ENCODE results near the gene ATP5PD. TPM values are rescaled to one million over a fixed set of nuclear protein-coding genes. Genes with fewer than 3 reads are reported as not detected.
"Not testable (repeated sequence)": the region's sequence is repeated elsewhere in the genome, so short reads cannot be mapped to it uniquely, and the experiment has no call there.

Gene ATP5PD
- total RNA-seq, 2 experiments from 2014 or later: 242 TPM

GRCh38 chr17:75025398-75025734, 21.4 kb downstream of the ATP5PD start:
- POLR2A ChIA-PET: interaction anchor here (1.1 to 4.0 kb wide), 4 partner anchors 10 to 21 kb away, joined by 3 to 25 read pairs (median 4); partner anchors contain the start of genes ATP5PD and MRPL58
- DNase-seq, H3K9me3 Mint-ChIP-seq, H3K27me3 Mint-ChIP-seq, H3K27ac Mint-ChIP-seq, H3K4me3 Mint-ChIP-seq: not testable (repeated sequence)
- H3K4me1 Mint-ChIP-seq: peaks cover 16% of the 10 kb centered on the region
- H3K36me3 Mint-ChIP-seq (ENCODE audit: low read depth): peaks cover 47% of the 10 kb centered on the region
- CTCF ChIA-PET: interaction anchor here (0.6 to 2.8 kb wide), 4 partner anchors 9 to 424 kb away, joined by 3 to 16 read pairs (median 4); partner anchors contain the start of gene MRPL58

GRCh38 chr17:75024686-75025397, 21.9 kb downstream of the ATP5PD start:
- DNase-seq: peak; percentile 54
- POLR2A ChIA-PET: interaction anchor here (1.1 to 4.0 kb wide), 5 partner anchors 10 to 43 kb away, joined by 3 to 25 read pairs (median 3); partner anchors contain the start of genes ATP5PD and MRPL58
- Mint-ChIP-seq H3K4me3 (no peak overlapping the region), H3K27me3 (peaks cover 2% of the 10 kb centered on the region), H3K27ac (no peak overlapping the region), H3K9me3 (no peaks in the 10 kb centered on the region), H3K4me1 (peaks cover 16% of the 10 kb centered on the region), H3K36me3 (ENCODE audit: low read depth) (peaks cover 50% of the 10 kb centered on the region)
- CTCF ChIA-PET: interaction anchor here (0.6 to 2.8 kb wide), 5 partner anchors 9 to 66 kb away, joined by 3 to 16 read pairs (median 7); partner anchors contain the start of gene MRPL58

GRCh38 chr17:75020331-75021110, 26.2 kb downstream of the ATP5PD start:
- no peaks in the 10 kb centered on the region for H3K27me3 Mint-ChIP-seq
- peaks cover 63% of the 10 kb centered on the region for H3K36me3 Mint-ChIP-seq (ENCODE audit: low read depth)
- no peak overlapping the region for H3K4me3 Mint-ChIP-seq
- no peak for DNase-seq
- POLR2A ChIA-PET: interaction anchor here (1.0 kb wide), 1 partner anchor 11 kb away, joined by 3 read pairs; no protein-coding TSS in a partner anchor
- peaks cover 16% of the 10 kb centered on the region for H3K4me1 Mint-ChIP-seq
- no peaks in the 10 kb centered on the region for H3K9me3 Mint-ChIP-seq
- CTCF ChIA-PET: interaction anchor here (2.7 kb wide), 1 partner anchor 59 kb away, joined by 7 read pairs; no protein-coding TSS in a partner anchor
- H3K27ac Mint-ChIP-seq: no peak overlapping the region

DNA sequence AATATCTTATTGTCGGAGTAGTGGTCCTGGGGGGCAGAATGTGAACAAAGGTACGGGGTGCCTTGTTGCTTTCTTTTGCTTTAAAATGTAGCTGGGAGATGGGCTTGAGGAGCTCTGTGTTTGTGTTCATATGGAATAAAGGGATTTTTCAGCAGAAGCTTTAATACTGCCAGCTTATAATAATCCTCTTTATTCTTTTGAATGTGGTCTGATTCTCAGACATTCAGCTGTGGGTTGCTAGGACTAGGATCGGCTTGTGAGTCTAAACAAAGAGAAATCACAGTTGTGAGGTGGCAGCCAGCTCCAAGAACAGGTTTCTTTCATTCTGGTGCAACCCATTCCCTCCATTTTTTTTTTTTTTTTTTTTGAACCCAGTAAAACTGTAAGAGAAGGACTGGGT, 27.1 kb downstream of the ATP5PD start:
- Mint-ChIP-seq H3K36me3 (ENCODE audit: low read depth) (peaks cover 60% of the 10 kb centered on the region), H3K4me1 (peaks cover 13% of the 10 kb centered on the region), H3K9me3 (no peaks in the 10 kb centered on the region), H3K27ac (no peak overlapping the region), H3K4me3 (no peak overlapping the region), H3K27me3 (no peaks in the 10 kb centered on the region)
- CTCF ChIA-PET: interaction anchor here (1.0 to 2.7 kb wide), 2 partner anchors 15 to 59 kb away, joined by 5 to 7 read pairs; no protein-coding TSS in a partner anchor
- no peak for DNase-seq
- POLR2A ChIA-PET: interaction anchor here (1.0 to 1.2 kb wide), 3 partner anchors 10 to 17 kb away, joined by 3 to 4 read pairs (median 3); no protein-coding TSS in a partner anchor

DNA sequence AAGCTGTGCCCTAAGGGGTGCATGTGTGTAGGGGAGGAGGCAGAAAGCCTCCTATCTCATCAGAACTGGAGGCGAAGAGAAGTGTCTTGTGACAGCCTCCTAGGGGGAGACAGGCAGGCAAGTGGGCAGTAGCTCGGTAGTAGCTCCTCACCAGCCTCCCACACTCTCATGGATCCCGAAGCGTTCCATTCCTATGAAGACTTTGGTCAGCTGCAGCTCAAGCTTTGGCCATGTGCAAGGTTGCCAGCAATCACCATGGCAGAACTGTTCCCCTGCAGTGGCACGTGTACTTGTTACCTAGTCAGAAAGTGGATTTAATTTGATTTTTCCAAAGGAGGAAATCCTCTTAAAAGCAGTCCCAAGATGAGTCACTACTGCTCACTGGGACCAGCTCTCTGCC, 27.6 kb downstream of the ATP5PD start:
- DNase-seq: no peak
- peaks cover 12% of the 10 kb centered on the region for H3K4me1 Mint-ChIP-seq
- H3K36me3 Mint-ChIP-seq (ENCODE audit: low read depth): peaks cover 56% of the 10 kb centered on the region
- H3K4me3 Mint-ChIP-seq: no peak overlapping the region
- H3K9me3 Mint-ChIP-seq: no peaks in the 10 kb centered on the region
- no peaks in the 10 kb centered on the region for H3K27me3 Mint-ChIP-seq
- CTCF ChIA-PET: interaction anchor here (0.7 to 2.7 kb wide), 3 partner anchors 16 to 93 kb away, joined by 3 to 7 read pairs (median 5); no protein-coding TSS in a partner anchor
- H3K27ac Mint-ChIP-seq: no peak overlapping the region
- POLR2A ChIA-PET: interaction anchor here (1.0 to 1.2 kb wide), 3 partner anchors 10 to 17 kb away, joined by 3 to 4 read pairs (median 3); no protein-coding TSS in a partner anchor

- H3K4me3 Mint-ChIP-seq: peak overlapping the region; percentile 93
- CTCF ChIA-PET: interaction anchor here (0.5 to 5.6 kb wide), 28 partner anchors 10 to 414 kb away, joined by 3 to 65 read pairs (median 6); partner anchors contain the start of genes CDR2L, GGA3, HID1 and MRPS7
- H3K36me3 Mint-ChIP-seq (ENCODE audit: low read depth): peaks cover 19% of the 10 kb centered on the region
- H3K27me3 Mint-ChIP-seq: no peaks in the 10 kb centered on the region
- POLR2A ChIA-PET: interaction anchor here (0.7 to 4.3 kb wide), 27 partner anchors 9 to 258 kb away, joined by 3 to 39 read pairs (median 12); partner anchors contain the start of genes ARMC7, ATP5PD, CDR2L and FDXR
- H3K27ac Mint-ChIP-seq: peak overlapping the region; percentile 84
- no peak for DNase-seq
- peaks cover 30% of the 10 kb centered on the region for H3K4me1 Mint-ChIP-seq
- no peaks in the 10 kb centered on the region for H3K9me3 Mint-ChIP-seq
These were observed 33.6 kb downstream of the ATP5PD start for GRCh38 chr17:75013092-75013559.

GRCh38 chr17:75012346-75013091, 34.2 kb downstream of the ATP5PD start, which contains the start of gene MRPL58:
Gene MRPL58 (plus strand): TSS chr17:75012670. CDS start chr17:75012687, 17 bp downstream.
- POLR2A ChIA-PET: interaction anchor here (0.7 to 4.3 kb wide), 32 partner anchors 9 to 258 kb away, joined by 3 to 39 read pairs (median 6); partner anchors contain the start of genes ARMC7, ATP5PD, CDR2L and FDXR
- peak; percentile 86 for DNase-seq
- Mint-ChIP-seq H3K27me3 (no peaks in the 10 kb centered on the region), H3K9me3 (no peaks in the 10 kb centered on the region), H3K4me3 (peak within 1 kb of the TSS; percentile 93), H3K27ac (peak within 1 kb of the TSS; percentile 84), H3K36me3 (ENCODE audit: low read depth) (peaks cover 17% of the 10 kb centered on the region), H3K4me1 (peaks cover 30% of the 10 kb centered on the region)
- CTCF ChIA-PET: interaction anchor here (0.7 to 5.6 kb wide), 32 partner anchors 10 to 414 kb away, joined by 3 to 65 read pairs (median 6); partner anchors contain the start of genes ATP5PD, CDR2L, GGA3 and HID1

GRCh38 chr17:75012096-75012345, 34.7 kb downstream of the ATP5PD start:
- peaks cover 30% of the 10 kb centered on the region for H3K4me1 Mint-ChIP-seq
- H3K27me3 Mint-ChIP-seq: no peaks in the 10 kb centered on the region
- no peak for DNase-seq
- H3K4me3 Mint-ChIP-seq: peak overlapping the region; percentile 93
- ChIA-PET CTCF (interaction anchor here (0.7 to 5.6 kb wide), 30 partner anchors 9 to 277 kb away, joined by 3 to 65 read pairs (median 6); partner anchors contain the start of genes ATP5PD, CDR2L, HID1 and KCTD2), POLR2A (interaction anchor here (0.8 to 4.3 kb wide), 27 partner anchors 8 to 259 kb away, joined by 3 to 39 read pairs (median 12); partner anchors contain the start of genes ARMC7, ATP5PD, CDR2L and FDXR)
- peaks cover 17% of the 10 kb centered on the region for H3K36me3 Mint-ChIP-seq (ENCODE audit: low read depth)
- no peaks in the 10 kb centered on the region for H3K9me3 Mint-ChIP-seq
- peak overlapping the region; percentile 84 for H3K27ac Mint-ChIP-seq

DNA sequence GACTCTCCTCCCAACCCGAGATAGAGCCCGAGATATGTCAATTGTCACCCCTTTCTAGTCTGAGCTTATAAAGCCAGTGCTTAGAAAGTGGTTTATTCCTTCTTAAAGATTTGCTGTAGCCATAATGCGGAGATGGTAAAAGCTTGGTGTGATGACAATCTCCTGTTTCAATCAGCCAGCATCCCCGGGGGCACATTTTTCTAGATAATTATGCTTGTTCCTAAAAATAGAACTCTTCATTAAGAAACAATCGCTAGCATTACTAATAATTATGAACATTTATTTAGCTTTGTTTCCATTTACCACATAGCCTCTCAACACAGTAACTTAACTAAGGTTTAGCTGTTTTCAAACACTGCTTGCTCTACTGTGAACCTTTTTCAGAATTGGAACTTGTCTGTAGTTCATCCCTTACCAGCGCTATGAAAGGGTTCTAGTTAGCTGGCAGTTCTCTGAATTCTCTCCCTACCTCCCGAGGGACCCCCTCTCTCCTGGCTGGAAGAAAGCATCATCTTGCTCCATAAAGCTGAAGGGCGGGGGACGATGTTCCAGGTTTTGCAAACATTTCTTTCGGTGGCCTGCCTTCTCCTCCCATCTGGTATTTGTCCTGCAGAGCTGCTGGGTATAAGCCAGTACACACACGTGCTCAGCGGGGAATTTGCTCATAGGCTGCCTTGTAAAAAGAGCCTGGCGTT, 35.2 kb downstream of the ATP5PD start:
- Mint-ChIP-seq H3K27me3 (peaks cover 2% of the 10 kb centered on the region), H3K9me3 (no peaks in the 10 kb centered on the region), H3K36me3 (ENCODE audit: low read depth) (peaks cover 13% of the 10 kb centered on the region), H3K4me1 (peaks cover 30% of the 10 kb centered on the region), H3K27ac (peak overlapping the region; percentile 84), H3K4me3 (peak overlapping the region; percentile 93)
- CTCF ChIA-PET: interaction anchor here (0.7 to 5.6 kb wide), 28 partner anchors 9 to 278 kb away, joined by 3 to 65 read pairs (median 6); partner anchors contain the start of genes ATP5PD, CDR2L, HID1 and KCTD2
- POLR2A ChIA-PET: interaction anchor here (0.8 to 4.3 kb wide), 25 partner anchors 8 to 259 kb away, joined by 3 to 39 read pairs (median 12); partner anchors contain the start of genes ARMC7, ATP5PD, CDR2L and FDXR
- DNase-seq: no peak

GRCh38 chr17:75010683-75011400, 35.9 kb downstream of the ATP5PD start:
- peak overlapping the region; percentile 28 for H3K4me3 Mint-ChIP-seq
- DNase-seq: no peak
- H3K27me3 Mint-ChIP-seq: peaks cover 5% of the 10 kb centered on the region
- H3K36me3 Mint-ChIP-seq (ENCODE audit: low read depth): peaks cover 9% of the 10 kb centered on the region
- peak overlapping the region; percentile 29 for H3K27ac Mint-ChIP-seq
- H3K4me1 Mint-ChIP-seq: peaks cover 28% of the 10 kb centered on the region
- H3K9me3 Mint-ChIP-seq: no peaks in the 10 kb centered on the region
- CTCF ChIA-PET: interaction anchor here (0.7 to 5.6 kb wide), 17 partner anchors 11 to 114 kb away, joined by 3 to 65 read pairs (median 5); partner anchors contain the start of genes CDR2L, HID1 and SLC16A5
- POLR2A ChIA-PET: interaction anchor here (0.8 to 4.3 kb wide), 15 partner anchors 7 to 260 kb away, joined by 3 to 39 read pairs (median 15); partner anchors contain the start of genes ARMC7, ATP5PD, CDR2L and FDXR

Measured in activated CD4-positive, alpha-beta memory T cell treated with anti-CD3 and anti-CD28 coated beads, Interleukin-2, amount 10 ng/mL, durations not matched to agents 7 days and 5 days (primary cell).